ENCODE data around the gene CENPU.

The CENPU gene

DNA sequence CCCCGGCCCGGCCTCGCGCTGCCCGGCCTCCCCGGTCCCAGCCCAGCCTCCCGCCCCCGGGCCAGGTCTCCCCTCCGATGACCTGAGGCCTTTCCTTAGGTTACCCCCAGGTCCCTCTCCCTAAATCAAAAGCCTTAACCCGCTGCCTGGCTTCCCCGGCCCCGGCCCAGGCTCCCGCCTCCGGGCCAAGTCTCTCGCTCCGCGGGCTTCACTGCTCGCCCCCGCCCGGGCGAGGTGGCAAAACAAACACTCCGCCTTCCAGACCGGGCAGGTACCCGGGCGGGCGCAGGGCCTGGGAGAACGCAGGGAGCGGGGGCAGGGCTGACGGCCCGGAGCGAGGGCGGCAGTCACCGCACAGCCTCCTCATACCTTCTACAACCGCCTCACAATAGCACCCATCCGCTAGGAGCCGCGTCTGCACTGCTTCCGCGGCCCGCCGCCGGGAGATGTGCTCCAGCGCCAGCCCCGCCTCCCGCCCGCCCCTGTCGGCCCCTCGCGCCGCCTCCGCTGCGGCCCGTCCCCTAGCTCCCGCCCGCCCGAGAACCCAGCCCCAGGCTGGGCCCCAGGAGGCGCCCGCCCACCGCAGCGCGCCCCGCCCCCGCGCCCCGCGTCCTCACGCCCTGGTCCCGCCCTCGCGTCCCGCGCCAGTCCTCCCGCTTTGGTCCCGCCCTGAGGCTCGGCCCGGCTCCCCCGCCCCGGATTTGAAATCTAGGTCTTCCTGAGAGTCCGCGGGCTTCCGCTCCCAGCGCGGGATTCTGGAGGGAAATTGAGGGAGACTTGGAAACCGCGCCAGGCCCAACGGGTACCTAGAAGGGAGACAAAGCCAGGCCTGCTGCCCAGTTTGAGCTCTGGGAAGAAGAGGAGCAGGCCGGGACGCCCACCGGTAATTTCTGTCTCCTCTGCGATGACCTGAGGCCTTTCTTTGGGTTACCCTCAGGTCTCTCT, 84.6 kb downstream of the CENPU start, which contains the start of the genes CASP3 and PRIMPOL (continued):
- no peak for TF ChIP-seq SETDB1 (IDR thresholded peaks at IDR 0.05; ENCODE audit: insufficient read length, low read length)
- no peak for TF ChIP-seq ZNF792 (tag by site-specific recombination; IDR thresholded peaks at IDR 0.05)
- TF ChIP-seq, protein P1, sequence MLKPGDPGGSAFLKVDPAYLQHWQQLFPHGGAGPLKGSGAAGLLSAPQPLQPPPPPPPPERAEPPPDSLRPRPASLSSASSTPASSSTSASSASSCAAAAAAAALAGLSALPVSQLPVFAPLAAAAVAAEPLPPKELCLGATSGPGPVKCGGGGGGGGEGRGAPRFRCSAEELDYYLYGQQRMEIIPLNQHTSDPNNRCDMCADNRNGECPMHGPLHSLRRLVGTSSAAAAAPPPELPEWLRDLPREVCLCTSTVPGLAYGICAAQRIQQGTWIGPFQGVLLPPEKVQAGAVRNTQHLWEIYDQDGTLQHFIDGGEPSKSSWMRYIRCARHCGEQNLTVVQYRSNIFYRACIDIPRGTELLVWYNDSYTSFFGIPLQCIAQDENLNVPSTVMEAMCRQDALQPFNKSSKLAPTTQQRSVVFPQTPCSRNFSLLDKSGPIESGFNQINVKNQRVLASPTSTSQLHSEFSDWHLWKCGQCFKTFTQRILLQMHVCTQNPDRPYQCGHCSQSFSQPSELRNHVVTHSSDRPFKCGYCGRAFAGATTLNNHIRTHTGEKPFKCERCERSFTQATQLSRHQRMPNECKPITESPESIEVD (tag by site-specific recombination; IDR thresholded peaks at IDR 0.05), result no peak
- TF ChIP-seq ZNF248 (tag by site-specific recombination; IDR thresholded peaks at IDR 0.05), result no peak
- no peak for TF ChIP-seq ZNF354C (tag by site-specific recombination; IDR thresholded peaks at IDR 0.05; ENCODE audit: borderline replicate concordance, low read depth)
- TF ChIP-seq ZFP3 (tag by site-specific recombination; IDR thresholded peaks at IDR 0.05; ENCODE audit: low read depth), result no peak
- no peak for TF ChIP-seq ZNF366 (tag by site-specific recombination; conservative IDR thresholded peaks at IDR 0.05)
- TF ChIP-seq ZNF350 (tag by site-specific recombination; IDR thresholded peaks at IDR 0.05), result no peak
- peak; percentile 84 for TF ChIP-seq IKZF3 (tag by site-specific recombination; IDR thresholded peaks at IDR 0.05)
- TF ChIP-seq, protein P2, sequence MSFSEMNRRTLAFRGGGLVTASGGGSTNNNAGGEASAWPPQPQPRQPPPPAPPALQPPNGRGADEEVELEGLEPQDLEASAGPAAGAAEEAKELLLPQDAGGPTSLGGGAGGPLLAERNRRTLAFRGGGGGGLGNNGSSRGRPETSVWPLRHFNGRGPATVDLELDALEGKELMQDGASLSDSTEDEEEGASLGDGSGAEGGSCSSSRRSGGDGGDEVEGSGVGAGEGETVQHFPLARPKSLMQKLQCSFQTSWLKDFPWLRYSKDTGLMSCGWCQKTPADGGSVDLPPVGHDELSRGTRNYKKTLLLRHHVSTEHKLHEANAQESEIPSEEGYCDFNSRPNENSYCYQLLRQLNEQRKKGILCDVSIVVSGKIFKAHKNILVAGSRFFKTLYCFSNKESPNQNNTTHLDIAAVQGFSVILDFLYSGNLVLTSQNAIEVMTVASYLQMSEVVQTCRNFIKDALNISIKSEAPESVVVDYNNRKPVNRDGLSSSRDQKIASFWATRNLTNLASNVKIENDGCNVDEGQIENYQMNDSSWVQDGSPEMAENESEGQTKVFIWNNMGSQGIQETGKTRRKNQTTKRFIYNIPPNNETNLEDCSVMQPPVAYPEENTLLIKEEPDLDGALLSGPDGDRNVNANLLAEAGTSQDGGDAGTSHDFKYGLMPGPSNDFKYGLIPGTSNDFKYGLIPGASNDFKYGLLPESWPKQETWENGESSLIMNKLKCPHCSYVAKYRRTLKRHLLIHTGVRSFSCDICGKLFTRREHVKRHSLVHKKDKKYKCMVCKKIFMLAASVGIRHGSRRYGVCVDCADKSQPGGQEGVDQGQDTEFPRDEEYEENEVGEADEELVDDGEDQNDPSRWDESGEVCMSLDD (tag by site-specific recombination; IDR thresholded peaks at IDR 0.05), result no peak
- TF ChIP-seq, protein P3, sequence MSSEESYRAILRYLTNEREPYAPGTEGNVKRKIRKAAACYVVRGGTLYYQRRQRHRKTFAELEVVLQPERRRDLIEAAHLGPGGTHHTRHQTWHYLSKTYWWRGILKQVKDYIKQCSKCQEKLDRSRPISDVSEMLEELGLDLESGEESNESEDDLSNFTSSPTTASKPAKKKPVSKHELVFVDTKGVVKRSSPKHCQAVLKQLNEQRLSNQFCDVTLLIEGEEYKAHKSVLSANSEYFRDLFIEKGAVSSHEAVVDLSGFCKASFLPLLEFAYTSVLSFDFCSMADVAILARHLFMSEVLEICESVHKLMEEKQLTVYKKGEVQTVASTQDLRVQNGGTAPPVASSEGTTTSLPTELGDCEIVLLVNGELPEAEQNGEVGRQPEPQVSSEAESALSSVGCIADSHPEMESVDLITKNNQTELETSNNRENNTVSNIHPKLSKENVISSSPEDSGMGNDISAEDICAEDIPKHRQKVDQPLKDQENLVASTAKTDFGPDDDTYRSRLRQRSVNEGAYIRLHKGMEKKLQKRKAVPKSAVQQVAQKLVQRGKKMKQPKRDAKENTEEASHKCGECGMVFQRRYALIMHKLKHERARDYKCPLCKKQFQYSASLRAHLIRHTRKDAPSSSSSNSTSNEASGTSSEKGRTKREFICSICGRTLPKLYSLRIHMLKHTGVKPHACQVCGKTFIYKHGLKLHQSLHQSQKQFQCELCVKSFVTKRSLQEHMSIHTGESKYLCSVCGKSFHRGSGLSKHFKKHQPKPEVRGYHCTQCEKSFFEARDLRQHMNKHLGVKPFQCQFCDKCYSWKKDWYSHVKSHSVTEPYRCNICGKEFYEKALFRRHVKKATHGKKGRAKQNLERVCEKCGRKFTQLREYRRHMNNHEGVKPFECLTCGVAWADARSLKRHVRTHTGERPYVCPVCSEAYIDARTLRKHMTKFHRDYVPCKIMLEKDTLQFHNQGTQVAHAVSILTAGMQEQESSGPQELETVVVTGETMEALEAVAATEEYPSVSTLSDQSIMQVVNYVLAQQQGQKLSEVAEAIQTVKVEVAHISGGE (tag by site-specific recombination; conservative IDR thresholded peaks at IDR 0.05; ENCODE audit: low read depth), result peak; percentile 58; the same call in 1 of the 2 replicates
- TF ChIP-seq, protein P4, sequence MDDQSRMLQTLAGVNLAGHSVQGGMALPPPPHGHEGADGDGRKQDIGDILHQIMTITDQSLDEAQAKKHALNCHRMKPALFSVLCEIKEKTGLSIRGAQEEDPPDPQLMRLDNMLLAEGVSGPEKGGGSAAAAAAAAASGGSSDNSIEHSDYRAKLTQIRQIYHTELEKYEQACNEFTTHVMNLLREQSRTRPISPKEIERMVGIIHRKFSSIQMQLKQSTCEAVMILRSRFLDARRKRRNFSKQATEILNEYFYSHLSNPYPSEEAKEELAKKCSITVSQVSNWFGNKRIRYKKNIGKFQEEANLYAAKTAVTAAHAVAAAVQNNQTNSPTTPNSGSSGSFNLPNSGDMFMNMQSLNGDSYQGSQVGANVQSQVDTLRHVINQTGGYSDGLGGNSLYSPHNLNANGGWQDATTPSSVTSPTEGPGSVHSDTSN (CRISPR knock-in tag; IDR thresholded peaks at IDR 0.05), result no peak; the same call in 1 of the 2 replicates
- TF ChIP-seq, protein P5, sequence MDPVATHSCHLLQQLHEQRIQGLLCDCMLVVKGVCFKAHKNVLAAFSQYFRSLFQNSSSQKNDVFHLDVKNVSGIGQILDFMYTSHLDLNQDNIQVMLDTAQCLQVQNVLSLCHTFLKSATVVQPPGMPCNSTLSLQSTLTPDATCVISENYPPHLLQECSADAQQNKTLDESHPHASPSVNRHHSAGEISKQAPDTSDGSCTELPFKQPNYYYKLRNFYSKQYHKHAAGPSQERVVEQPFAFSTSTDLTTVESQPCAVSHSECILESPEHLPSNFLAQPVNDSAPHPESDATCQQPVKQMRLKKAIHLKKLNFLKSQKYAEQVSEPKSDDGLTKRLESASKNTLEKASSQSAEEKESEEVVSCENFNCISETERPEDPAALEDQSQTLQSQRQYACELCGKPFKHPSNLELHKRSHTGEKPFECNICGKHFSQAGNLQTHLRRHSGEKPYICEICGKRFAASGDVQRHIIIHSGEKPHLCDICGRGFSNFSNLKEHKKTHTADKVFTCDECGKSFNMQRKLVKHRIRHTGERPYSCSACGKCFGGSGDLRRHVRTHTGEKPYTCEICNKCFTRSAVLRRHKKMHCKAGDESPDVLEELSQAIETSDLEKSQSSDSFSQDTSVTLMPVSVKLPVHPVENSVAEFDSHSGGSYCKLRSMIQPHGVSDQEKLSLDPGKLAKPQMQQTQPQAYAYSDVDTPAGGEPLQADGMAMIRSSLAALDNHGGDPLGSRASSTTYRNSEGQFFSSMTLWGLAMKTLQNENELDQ (tag by site-specific recombination; IDR thresholded peaks at IDR 0.05; ENCODE audit: low read depth), result no peak
- no peak for TF ChIP-seq ZNF707 (tag by site-specific recombination; IDR thresholded peaks at IDR 0.05)
- TF ChIP-seq, protein P6, sequence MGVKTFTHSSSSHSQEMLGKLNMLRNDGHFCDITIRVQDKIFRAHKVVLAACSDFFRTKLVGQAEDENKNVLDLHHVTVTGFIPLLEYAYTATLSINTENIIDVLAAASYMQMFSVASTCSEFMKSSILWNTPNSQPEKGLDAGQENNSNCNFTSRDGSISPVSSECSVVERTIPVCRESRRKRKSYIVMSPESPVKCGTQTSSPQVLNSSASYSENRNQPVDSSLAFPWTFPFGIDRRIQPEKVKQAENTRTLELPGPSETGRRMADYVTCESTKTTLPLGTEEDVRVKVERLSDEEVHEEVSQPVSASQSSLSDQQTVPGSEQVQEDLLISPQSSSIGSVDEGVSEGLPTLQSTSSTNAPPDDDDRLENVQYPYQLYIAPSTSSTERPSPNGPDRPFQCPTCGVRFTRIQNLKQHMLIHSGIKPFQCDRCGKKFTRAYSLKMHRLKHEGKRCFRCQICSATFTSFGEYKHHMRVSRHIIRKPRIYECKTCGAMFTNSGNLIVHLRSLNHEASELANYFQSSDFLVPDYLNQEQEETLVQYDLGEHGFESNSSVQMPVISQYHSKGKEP (tag by site-specific recombination; IDR thresholded peaks at IDR 0.05), result no peak
- TF ChIP-seq, protein P7, sequence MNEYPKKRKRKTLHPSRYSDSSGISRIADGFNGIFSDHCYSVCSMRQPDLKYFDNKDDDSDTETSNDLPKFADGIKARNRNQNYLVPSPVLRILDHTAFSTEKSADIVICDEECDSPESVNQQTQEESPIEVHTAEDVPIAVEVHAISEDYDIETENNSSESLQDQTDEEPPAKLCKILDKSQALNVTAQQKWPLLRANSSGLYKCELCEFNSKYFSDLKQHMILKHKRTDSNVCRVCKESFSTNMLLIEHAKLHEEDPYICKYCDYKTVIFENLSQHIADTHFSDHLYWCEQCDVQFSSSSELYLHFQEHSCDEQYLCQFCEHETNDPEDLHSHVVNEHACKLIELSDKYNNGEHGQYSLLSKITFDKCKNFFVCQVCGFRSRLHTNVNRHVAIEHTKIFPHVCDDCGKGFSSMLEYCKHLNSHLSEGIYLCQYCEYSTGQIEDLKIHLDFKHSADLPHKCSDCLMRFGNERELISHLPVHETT (tag by site-specific recombination; IDR thresholded peaks at IDR 0.05), result no peak
- TF ChIP-seq ZNF335 (tag by site-specific recombination; conservative IDR thresholded peaks at IDR 0.05), result no peak
- no peak for TF ChIP-seq MEIS1 (CRISPR knock-in tag; IDR thresholded peaks at IDR 0.05; ENCODE audit: borderline replicate concordance)
- no peak for TF ChIP-seq BCL11A (tag by site-specific recombination; IDR thresholded peaks at IDR 0.05; ENCODE audit: low read depth)
- no peak for TF ChIP-seq GFI1B (tag by site-specific recombination; IDR thresholded peaks at IDR 0.05)
- TF ChIP-seq ZNF621 (tag by site-specific recombination; IDR thresholded peaks at IDR 0.05), result no peak
- TF ChIP-seq ZFP69B (tag by site-specific recombination; IDR thresholded peaks at IDR 0.05), result no peak
- no peak for TF ChIP-seq TRIM28 (IDR thresholded peaks at IDR 0.05; ENCODE audit: borderline replicate concordance, low read length)
- no peak for TF ChIP-seq ZEB2 (tag by site-specific recombination; IDR thresholded peaks at IDR 0.05)

Data from HEK293 (cell line).